B cell (primary cell): ENCODE results near the gene ADARB2. TPM values are rescaled to one million over a fixed set of nuclear protein-coding genes. Genes with fewer than 3 reads are reported as not detected.

Experiments used
- ATAC-seq: fragments of 200-7000 bp; cut with Tn5 transposase; one replicate; pipeline ENCODE4 v1.10.0; 2021; ENCODE audit warnings: low read depth, mild to moderate bottlenecking, moderate number of reproducible peaks, moderate library complexity
- CTCF ChIA-PET: fragments of 350-600 bp; sonication (Branson Sonifier 250); formaldehyde crosslinking; loops from one replicate; lab custom pipeline; 2021; ENCODE audit warnings: antibody characterized with exemption, inconsistent platforms; lab: Charles Lee
- POLR2A ChIA-PET: fragments of 350-600 bp; sonication (Branson Sonifier 250); formaldehyde crosslinking; loops from one replicate; lab custom pipeline; 2021; ENCODE audit warnings: antibody characterized with exemption; lab: Charles Lee
- DNase-seq: peaks from one replicate; pipeline ENCODE4 v3.0.0; 2013
- H2AFZ ChIP-seq: 2 replicates; pipeline ENCODE4 v1.6.1; 2012; ENCODE audit warnings: mild to moderate bottlenecking, low read depth, low read length; ENCODE audit not compliant: insufficient read depth, poor library complexity, severe bottlenecking
- H3K27ac ChIP-seq, 2 donors: 1 replicate in 1 of 2; 2 replicates in 1 of 2; pipeline ENCODE4 v1.5.1; 2012 to 2013; ENCODE audit warnings: low read length in 2 of 2, mild to moderate bottlenecking in 2 of 2, moderate library complexity in 1 of 2
- H3K27me3 ChIP-seq, 4 experiments: fragments of 200-600 bp in 1 of 4; sonication (generic) in 1 of 4; replicated peaks in 1 of 4; 1 replicate in 2 of 4; 2 replicates in 2 of 4; pipeline versions ENCODE4 v1.6.1 to v1.7.0; 2013 to 2016; ENCODE audit warnings: low read length in 3 of 4, mild to moderate bottlenecking in 2 of 4, mixed read lengths in 1 of 4, moderate library complexity in 1 of 4; ENCODE audit not compliant: insufficient read depth in 4 of 4, control insufficient read depth in 3 of 4; ENCODE audit errors: control extremely low read depth in 1 of 4
- H3K36me3 ChIP-seq, 2 experiments: replicated peaks in 1 of 2; 1 replicate in 1 of 2; 2 replicates in 1 of 2; pipeline versions ENCODE4 v1.6.1 to v1.7.1; 2013; ENCODE audit warnings: low read length in 1 of 2; ENCODE audit not compliant: insufficient read depth in 2 of 2, control insufficient read depth in 1 of 2; ENCODE audit errors: control extremely low read depth in 1 of 2, extremely low read depth in 1 of 2
- H3K4me1 ChIP-seq, 2 donors: fragments of 200-600 bp in 1 of 2; sonication (generic) in 1 of 2; 1 replicate in 1 of 2; 2 replicates in 1 of 2; pipeline versions ENCODE4 v1.5.1 to v1.6.1; 2013 to 2017; ENCODE audit warnings: low read length in 2 of 2; ENCODE audit not compliant: control insufficient read depth in 2 of 2, insufficient read depth in 2 of 2
- H3K4me2 ChIP-seq: replicated peaks from 2 replicates; pipeline ENCODE3; 2012; ENCODE audit warnings: mild to moderate bottlenecking, low read depth, low read length; ENCODE audit not compliant: poor library complexity, severe bottlenecking
- H3K4me3 ChIP-seq, 5 experiments: fragments of 200-600 bp in 1 of 5; sonication (generic) in 1 of 5; 1 replicate in 3 of 5; 2 replicates in 2 of 5; pipeline versions ENCODE4 v1.5.1 to v1.7.0; 2011 to 2016; ENCODE audit warnings: low read length in 4 of 5, mild to moderate bottlenecking in 4 of 5, low read depth in 2 of 5, control low read depth in 1 of 5, moderate library complexity in 1 of 5; ENCODE audit not compliant: insufficient read depth in 1 of 5; ENCODE audit errors: control extremely low read depth in 1 of 5, extremely low read depth in 1 of 5
- H3K79me2 ChIP-seq: fragments of 200-600 bp; sonication (generic); one replicate; pipeline ENCODE4 v1.6.0; 2016; ENCODE audit warnings: low read length; ENCODE audit not compliant: control insufficient read depth, insufficient read depth
- H3K9ac ChIP-seq: fragments of 200-600 bp; sonication (generic); 2 replicates; pipeline ENCODE4 v1.6.1; 2017; ENCODE audit warnings: mild to moderate bottlenecking, low read length, moderate library complexity
- H3K9me3 ChIP-seq, 3 donors: one replicate each; pipeline versions ENCODE4 v1.6.1 to v1.7.1; 2013; ENCODE audit warnings: low read length in 2 of 3; ENCODE audit not compliant: control insufficient read depth in 2 of 3, insufficient read depth in 1 of 3; ENCODE audit errors: control extremely low read depth in 1 of 3
- H4K20me1 ChIP-seq: 2 replicates; pipeline ENCODE4 v1.6.0; 2012; ENCODE audit warnings: mild to moderate bottlenecking, low read length; ENCODE audit not compliant: insufficient read depth, control insufficient read depth, poor library complexity, severe bottlenecking
- H3K27ac Mint-ChIP-seq: one replicate; pipeline ENCODE4 v1.8.0; 2021; ENCODE audit warnings: mixed read lengths
- H3K27me3 Mint-ChIP-seq: one replicate; pipeline ENCODE4 v1.8.0; 2021; ENCODE audit warnings: mixed read lengths
- H3K4me1 Mint-ChIP-seq: one replicate; pipeline ENCODE4 v1.8.0; 2021; ENCODE audit warnings: mixed read lengths
- H3K4me3 Mint-ChIP-seq: one replicate; pipeline ENCODE4 v1.8.0; 2021; ENCODE audit warnings: mixed read lengths
- H3K9me3 Mint-ChIP-seq: one replicate; pipeline ENCODE4 v1.8.0; 2022; ENCODE audit warnings: mixed read lengths; ENCODE audit not compliant: insufficient read depth
- EZH2 ChIP-seq: IDR thresholded peaks from 2 replicates; pipeline ENCODE4 v1.6.1; 2012; ENCODE audit warnings: borderline replicate concordance, low read depth, mild to moderate bottlenecking, moderate library complexity, low read length; ENCODE audit not compliant: insufficient read depth, poor library complexity, severe bottlenecking
- whole genome bisulfite sequencing: methylation state at CpG from one replicate; pipeline ENCODE4 v1.1.5; 2013; ENCODE audit warnings: missing lambda C conversion rate; ENCODE audit not compliant: insufficient coverage; 5-methylcytosine and 5-hydroxymethylcytosine counted together
- intact Hi-C: fragments of 100-400 bp; cut with micrococcal nuclease; formaldehyde crosslinking; loops from one replicate; pipeline ENCODE4 v1.10.0; 2022
- polyA plus RNA-seq: library from polyadenylated mRNA; depleted of rRNA; stranded (reverse); fragments of >200 nt; gene quantifications from 2 replicates; pipeline ENCODE4 v1.2.3, GENCODE V29; 2012
- total RNA-seq, 2 donors: library from RNA; stranded (reverse); fragments of 120-200 nt in 1 of 2; gene quantifications; 1 replicate in 1 of 2; 2 replicates in 1 of 2; pipeline versions ENCODE4 v1.2.3 to v1.2.4, GENCODE V29; 2013 to 2022
- TF ChIP-seq, protein P1 (sequence below): fragments of 200-600 bp; IDR thresholded peaks from one replicate; pipeline ENCODE4 v1.8.0; 2022; ENCODE audit warnings: antibody characterized with exemption, mild to moderate bottlenecking

ADARB2 gene
- total and polyA plus RNA-seq, 2 donors (not counting 1 experiment from before 2014, with no cell fraction given): 0.13 to 0.96 TPM

DNA sequence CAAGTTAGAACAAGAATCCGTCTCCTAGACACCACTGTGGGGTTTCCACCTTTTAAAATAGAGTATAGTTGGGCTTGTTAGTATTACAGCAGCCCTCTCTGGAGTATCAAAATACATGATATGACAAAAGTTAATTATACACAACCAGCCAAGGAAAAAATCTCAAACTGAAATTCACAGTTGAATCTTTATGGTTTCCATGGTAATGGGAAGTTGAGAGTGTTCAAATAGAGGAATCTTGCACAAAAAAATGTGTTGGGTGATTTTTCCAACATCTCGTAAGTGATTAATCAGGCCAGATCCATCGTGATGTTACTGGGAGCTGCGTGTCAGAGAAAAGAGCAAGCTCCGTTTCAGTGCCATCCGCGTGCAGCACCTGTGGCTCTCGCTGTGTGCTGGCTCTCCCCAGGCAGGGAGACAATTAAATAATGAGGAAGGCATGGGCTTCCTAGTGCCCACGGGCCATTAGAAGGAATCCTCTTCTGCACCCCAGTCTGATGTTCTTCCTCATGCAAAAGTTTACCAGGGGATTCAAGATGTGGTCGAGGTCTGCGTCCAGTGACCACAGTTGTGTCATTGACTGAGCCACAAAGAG, 41.1 kb upstream of the ADARB2 start:
- no peak for TF ChIP-seq EZH2
- TF ChIP-seq, protein P1, sequence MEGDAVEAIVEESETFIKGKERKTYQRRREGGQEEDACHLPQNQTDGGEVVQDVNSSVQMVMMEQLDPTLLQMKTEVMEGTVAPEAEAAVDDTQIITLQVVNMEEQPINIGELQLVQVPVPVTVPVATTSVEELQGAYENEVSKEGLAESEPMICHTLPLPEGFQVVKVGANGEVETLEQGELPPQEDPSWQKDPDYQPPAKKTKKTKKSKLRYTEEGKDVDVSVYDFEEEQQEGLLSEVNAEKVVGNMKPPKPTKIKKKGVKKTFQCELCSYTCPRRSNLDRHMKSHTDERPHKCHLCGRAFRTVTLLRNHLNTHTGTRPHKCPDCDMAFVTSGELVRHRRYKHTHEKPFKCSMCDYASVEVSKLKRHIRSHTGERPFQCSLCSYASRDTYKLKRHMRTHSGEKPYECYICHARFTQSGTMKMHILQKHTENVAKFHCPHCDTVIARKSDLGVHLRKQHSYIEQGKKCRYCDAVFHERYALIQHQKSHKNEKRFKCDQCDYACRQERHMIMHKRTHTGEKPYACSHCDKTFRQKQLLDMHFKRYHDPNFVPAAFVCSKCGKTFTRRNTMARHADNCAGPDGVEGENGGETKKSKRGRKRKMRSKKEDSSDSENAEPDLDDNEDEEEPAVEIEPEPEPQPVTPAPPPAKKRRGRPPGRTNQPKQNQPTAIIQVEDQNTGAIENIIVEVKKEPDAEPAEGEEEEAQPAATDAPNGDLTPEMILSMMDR: no peak
- no peak for DNase-seq
- H3K27me3 ChIP-seq: no peaks in the 10 kb centered on the region
- no peaks in the 10 kb centered on the region for H3K36me3 ChIP-seq
- ChIA-PET POLR2A (no interaction called here), CTCF (no interaction called here)
- Mint-ChIP-seq H3K9me3 (no peaks in the 10 kb centered on the region), H3K27me3 (peaks cover 8% of the 10 kb centered on the region), H3K27ac (no peak overlapping the region), H3K4me1 (no peaks in the 10 kb centered on the region), H3K4me3 (no peak overlapping the region)
- H2AFZ ChIP-seq: no peak overlapping the region
- H3K9me3 ChIP-seq: peaks cover 0 to 3% (median 0%) of the 10 kb centered on the region in 3 donors
- H3K4me3 ChIP-seq: no peak overlapping the region
- intact Hi-C loops: no loop called here
- H3K9ac ChIP-seq: no peak overlapping the region
- H3K4me2 ChIP-seq: no peak overlapping the region
- H3K27ac ChIP-seq: no peak overlapping the region
- no peaks in the 10 kb centered on the region for H4K20me1 ChIP-seq
- 94% methylated on average over 10 of the region's 11 CpGs for WGBS
- no peak for ATAC-seq
- H3K4me1 ChIP-seq: no peaks in the 10 kb centered on the region
- H3K79me2 ChIP-seq: no peaks in the 10 kb centered on the region

DNA sequence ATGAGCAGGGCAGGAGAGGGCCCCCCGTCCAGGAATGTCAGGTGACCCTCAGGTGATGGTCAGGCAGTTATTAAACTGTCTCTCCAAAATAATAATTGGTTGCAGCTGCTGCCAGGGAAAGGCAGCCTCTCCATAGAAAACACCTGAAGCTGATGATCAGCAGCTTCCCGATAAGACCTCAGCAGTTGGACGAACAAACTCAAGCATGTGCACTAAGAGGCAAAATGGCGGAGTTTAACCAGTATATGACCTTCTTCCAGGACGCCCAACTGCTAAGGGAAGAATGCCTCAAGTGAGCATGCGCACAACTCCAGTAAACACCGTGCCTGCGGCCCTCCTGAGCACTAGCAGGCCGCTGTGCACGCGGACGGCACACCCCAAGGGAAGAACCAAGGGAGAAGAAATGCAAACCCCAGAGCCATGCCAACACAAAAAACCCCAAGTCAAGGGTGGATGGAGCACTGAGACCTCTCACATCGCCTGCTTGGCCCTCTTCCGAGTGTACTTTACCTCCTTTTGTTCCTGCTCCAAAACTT, 38.9 kb upstream of the ADARB2 start:
- CTCF ChIA-PET: no interaction called here
- intact Hi-C loops: no loop called here
- no peak overlapping the region for H3K4me3 Mint-ChIP-seq

More for the DNA sequence above, 38.9 kb upstream of the ADARB2 start:
- 94% methylated on average over 14 of the region's 14 CpGs for WGBS
- no peak for DNase-seq
- Histone ChIP-seq H3K9me3 (peaks cover 0 to 10% (median 0%) of the 10 kb centered on the region in 3 donors), H3K79me2 (no peaks in the 10 kb centered on the region), H3K36me3 (no peaks in the 10 kb centered on the region), H3K4me1 (no peaks in the 10 kb centered on the region), H4K20me1 (no peaks in the 10 kb centered on the region), H3K27me3 (no peaks in the 10 kb centered on the region), H3K4me3 (no peak overlapping the region), H3K9ac (no peak overlapping the region), H2AFZ (no peak overlapping the region), H3K4me2 (no peak overlapping the region), H3K27ac (no peak overlapping the region)
- POLR2A ChIA-PET: no interaction called here
- no peaks in the 10 kb centered on the region for H3K27me3 Mint-ChIP-seq
- H3K4me1 Mint-ChIP-seq: no peaks in the 10 kb centered on the region
- no peaks in the 10 kb centered on the region for H3K9me3 Mint-ChIP-seq
- TF ChIP-seq EZH2: no peak
- TF ChIP-seq, protein P1: no peak
- ATAC-seq: no peak
- H3K27ac Mint-ChIP-seq: no peak overlapping the region
